Right lobe of liver (tissue), 6 donors: ENCODE results near the gene EFHD1. TPM values are rescaled to one million over a fixed set of nuclear protein-coding genes. Genes with fewer than 3 reads are reported as not detected.

Source experiments
- ATAC-seq, 4 donors: fragments of 200-7000 bp; cut with Tn5 transposase; one replicate each; pipeline ENCODE4 v1.9.1; 2020; ENCODE audit warnings: mild to moderate bottlenecking in 4 of 4, moderate library complexity in 4 of 4
- DNase-seq, 3 donors: peaks; one replicate each; pipeline ENCODE4 v3.0.0-alpha.2; 2020
- H3K27ac ChIP-seq, 3 donors: fragments of 200-600 bp; one replicate each; pipeline ENCODE4 v1.8.0; 2022
- H3K27me3 ChIP-seq, 2 donors: fragments of 200-600 bp; one replicate each; pipeline ENCODE4 v1.8.0; 2022
- H3K36me3 ChIP-seq, 4 donors: fragments of 200-600 bp; sonication (generic) in 1 of 4; one replicate each; pipeline versions ENCODE4 v1.5.1 to v1.8.0; 2017 to 2022; ENCODE audit warnings: control low read depth in 1 of 4
- H3K4me1 ChIP-seq, 4 donors: fragments of 200-600 bp; sonication (generic) in 1 of 4; one replicate each; pipeline versions ENCODE4 v1.5.1 to v1.8.0; 2017 to 2022; ENCODE audit warnings: control low read depth in 1 of 4
- H3K4me3 ChIP-seq, 3 donors: fragments of 200-600 bp; one replicate each; pipeline ENCODE4 v1.8.0; 2022
- H3K9me3 ChIP-seq, 4 donors: fragments of 200-600 bp; sonication (generic) in 1 of 4; one replicate each; pipeline versions ENCODE4 v1.5.1 to v1.8.0; 2017 to 2022; ENCODE audit warnings: control low read depth in 1 of 4
- CTCF ChIP-seq, 4 donors: fragments of 200-600 bp in 3 of 4; fragments of 450-650 bp in 1 of 4; IDR thresholded peaks; one replicate each; pipeline versions ENCODE4 v1.5.1 to v1.8.0; 2016 to 2022; ENCODE audit warnings: antibody characterized with exemption in 4 of 4, mild to moderate bottlenecking in 2 of 4
- POLR2A ChIP-seq: fragments of 450-650 bp; IDR thresholded peaks from one replicate; pipeline ENCODE4 v1.6.1; 2017; ENCODE audit warnings: antibody characterized with exemption, mild to moderate bottlenecking
- WGBS: methylation state at CpG from one replicate; pipeline ENCODE4 v1.1.6; 2018; ENCODE audit warnings: low coverage, low lambda C conversion rate; ENCODE audit not compliant: insufficient coverage; ENCODE audit errors: missing lambda C conversion rate; 5-methylcytosine and 5-hydroxymethylcytosine counted together
- intact Hi-C, 2 donors: fragments of 100-400 bp; cut with DNase I; formaldehyde crosslinking; loops; one replicate each; pipeline versions ENCODE4 v1.11.2 to v1.14.1; 2022
- total RNA-seq, 6 experiments: library from RNA; depleted of rRNA in 2 of 6; stranded (reverse); fragments of >200 nt in 2 of 6; fragmentation: NEBNext Ultra II Directional in 3 of 6; extraction: Animal tissue kit (Norgen Biotek cat#: 25700) in 3 of 6; gene quantifications; one replicate each; pipeline versions ENCODE4 v1.1.0 to v1.2.4, GENCODE V29; 2016 to 2023
- donor health status: DM: no; HTN: yes; CAD: no.
- donor health status: DM: no; HTN: no; CAD: no.
- donor health status: DM: no; HTN: no; CAD: no.
- donor health status: DM: no; HTN: yes; CAD: no.
- donor health status: DM: no; HTN: yes; CAD: no.

The EFHD1 gene
- total RNA-seq, 6 experiments from 2014 or later = 7.3 to 30.3 (median 10.7) TPM

- Histone ChIP-seq H3K9me3 (no peaks in the 10 kb centered on the region), H3K4me1 (peaks cover 0 to 15% (median 7%) of the 10 kb centered on the region in 4 donors), H3K36me3 (no peaks in the 10 kb centered on the region), H3K27me3 (no peaks in the 10 kb centered on the region), H3K27ac (no peak overlapping the region), H3K4me3 (no peak overlapping the region)
- no peak for TF ChIP-seq POLR2A
- TF ChIP-seq CTCF (IDR thresholded peaks at IDR 0.05) = no peak
- 100% methylated on average over 1 of the region's 8 CpGs for WGBS
- ATAC-seq = peak in 1 of 4 donors; percentile 2
- no peak for DNase-seq
- intact Hi-C loops = no loop called here
Measured at GRCh38 chr2:232588031-232588430, 45.4 kb upstream of the EFHD1 start.

- H3K9me3 ChIP-seq = no peaks in the 10 kb centered on the region
- no peaks in the 10 kb centered on the region for H3K36me3 ChIP-seq
- DNase-seq (peak; percentile 79 to 87 (median 85)), ATAC-seq (peak; percentile 86 to 94 (median 91))
- peaks cover 0 to 15% (median 7%) of the 10 kb centered on the region in 4 donors for H3K4me1 ChIP-seq
- H3K4me3 ChIP-seq = no peak overlapping the region
- 75% methylated on average over 14 of the region's 18 CpGs for WGBS
- TF ChIP-seq CTCF (IDR thresholded peaks at IDR 0.05) (no peak), POLR2A (no peak)
- intact Hi-C loops = no loop called here
- no peaks in the 10 kb centered on the region for H3K27me3 ChIP-seq
- H3K27ac ChIP-seq = no peak overlapping the region
Measured at GRCh38 chr2:232588680-232589585, 44.5 kb upstream of the EFHD1 start.

- no peaks in the 10 kb centered on the region for H3K36me3 ChIP-seq
- no peak for DNase-seq
- peak; percentile 35 to 59 (median 49) for ATAC-seq
- 93% methylated on average over 3 of the region's 3 CpGs for WGBS
- TF ChIP-seq CTCF (IDR thresholded peaks at IDR 0.05) = peak in 3 of 4 donors; percentile 13 to 33 (median 14)
- TF ChIP-seq POLR2A = no peak
- H3K4me3 ChIP-seq = no peak overlapping the region
- H3K27ac ChIP-seq = no peak overlapping the region
- intact Hi-C loops = no loop called here
- H3K9me3 ChIP-seq = no peaks in the 10 kb centered on the region
- H3K27me3 ChIP-seq = no peaks in the 10 kb centered on the region
- peaks cover 0 to 14% (median 5%) of the 10 kb centered on the region in 4 donors for H3K4me1 ChIP-seq
Measured at GRCh38 chr2:232592772-232593395, 40.5 kb upstream of the EFHD1 start.

GRCh38 chr2:232593982-232594381 lies 39.4 kb upstream of the EFHD1 start:
- Histone ChIP-seq H3K4me1 (peaks cover 0 to 6% (median 2%) of the 10 kb centered on the region in 4 donors), H3K36me3 (no peaks in the 10 kb centered on the region), H3K9me3 (no peaks in the 10 kb centered on the region), H3K4me3 (no peak overlapping the region), H3K27me3 (no peaks in the 10 kb centered on the region), H3K27ac (no peak overlapping the region)
- intact Hi-C loops = no loop called here
- ATAC-seq = no peak
- TF ChIP-seq CTCF (IDR thresholded peaks at IDR 0.05) = no peak
- no peak for TF ChIP-seq POLR2A
- no peak for DNase-seq
- 90% methylated on average over 2 of the region's 7 CpGs for WGBS
